SU-DHL-6 (cell line): Measurements from ENCODE around the gene SDK1.

Experiments used
- H2AFZ ChIP-seq: fragments of 200-600 bp; sonication (generic); 2 replicates; pipeline ENCODE4 v1.6.1; 2014; ENCODE audit warnings: low read depth, mild to moderate bottlenecking, moderate library complexity, mixed read lengths, antibody characterized with exemption, low read length; ENCODE audit not compliant: severe bottlenecking
- H3F3A ChIP-seq: fragments of 200-600 bp; shearing (Covaris generic); 2 replicates; pipeline ENCODE4 v1.6.0; 2016; ENCODE audit warnings: antibody characterized with exemption, mild to moderate bottlenecking; ENCODE audit not compliant: insufficient read depth
- H3K27ac ChIP-seq: fragments of 200-600 bp; sonication (generic); 2 replicates; pipeline ENCODE4 v1.5.1; 2016; ENCODE audit warnings: low read depth, mild to moderate bottlenecking, low read length, moderate library complexity, mixed read lengths
- H3K27me3 ChIP-seq: fragments of 200-600 bp; sonication (generic), shearing (Covaris generic); 2 replicates; pipeline ENCODE4 v1.6.0; 2014; ENCODE audit warnings: mild to moderate bottlenecking, low read length
- H3K36me3 ChIP-seq: fragments of 200-600 bp; sonication (generic); 2 replicates; pipeline ENCODE4 v1.6.1; 2014; ENCODE audit warnings: mild to moderate bottlenecking, low read length, mixed read lengths
- H3K4me2 ChIP-seq: fragments of 300-600, 200-600 bp; shearing (Covaris generic), sonication (generic); 2 replicates; pipeline ENCODE4 v1.6.0; 2014; ENCODE audit warnings: low read length, low read depth, mild to moderate bottlenecking; ENCODE audit not compliant: poor library complexity, severe bottlenecking
- H3K4me3 ChIP-seq: fragments of 200-600 bp; sonication (generic); 2 replicates; pipeline ENCODE4 v1.5.1; 2014; ENCODE audit warnings: antibody characterized with exemption, low read length, mild to moderate bottlenecking, mixed read lengths; ENCODE audit not compliant: insufficient read depth, poor library complexity, severe bottlenecking
- H3K79me2 ChIP-seq: fragments of 200-600 bp; sonication (generic); 2 replicates; pipeline ENCODE4 v1.6.1; 2014; ENCODE audit warnings: mild to moderate bottlenecking, low read length, moderate library complexity; ENCODE audit not compliant: insufficient read depth
- H3K9ac ChIP-seq: fragments of 200-600 bp; sonication (generic); 2 replicates; pipeline ENCODE4 v1.7.0; 2014; ENCODE audit warnings: mild to moderate bottlenecking, low read length
- H3K9me2 ChIP-seq: fragments of 200-600 bp; sonication (generic); replicated peaks from 2 replicates; pipeline ENCODE4 v1.6.1; 2014; ENCODE audit warnings: low read length; ENCODE audit not compliant: insufficient read depth
- H3K9me3 ChIP-seq: fragments of 200-600 bp; sonication (generic); 2 replicates; pipeline ENCODE4 v1.6.1; 2014; ENCODE audit warnings: low read length, mixed read lengths; ENCODE audit not compliant: insufficient read depth
- H4K20me1 ChIP-seq: fragments of 200-600 bp; sonication (generic); 2 replicates; pipeline ENCODE4 v1.6.1; 2014; ENCODE audit warnings: low read depth, mild to moderate bottlenecking, antibody characterized with exemption, low read length, moderate library complexity, mixed read lengths
- CTCF ChIP-seq: fragments of 200-600 bp; sonication (generic); IDR thresholded peaks from one replicate; pipeline ENCODE4 v1.5.1; 2017; ENCODE audit warnings: antibody characterized with exemption, mild to moderate bottlenecking, low read length, moderate library complexity; ENCODE audit not compliant: insufficient read depth, poor library complexity, severe bottlenecking
- EZH2phosphoT487 ChIP-seq: fragments of 200-600 bp; sonication (generic), shearing (Covaris generic); conservative IDR thresholded peaks from 2 replicates; pipeline ENCODE4 v1.6.1; 2018; ENCODE audit warnings: mild to moderate bottlenecking, antibody characterized with exemption, low read length, moderate library complexity, mixed read lengths

SDK1 gene

GRCh38 chr7:3336042-3336665 is 35.1 kb downstream of the SDK1 start:
- Histone ChIP-seq H2AFZ (no peak overlapping the region), H4K20me1 (no peaks in the 10 kb centered on the region), H3K9me2 (no peaks in the 10 kb centered on the region), H3F3A (no peaks in the 10 kb centered on the region), H3K27ac (no peak overlapping the region), H3K36me3 (no peaks in the 10 kb centered on the region), H3K9ac (no peak overlapping the region), H3K27me3 (no peaks in the 10 kb centered on the region), H3K4me2 (no peak overlapping the region), H3K4me3 (no peak overlapping the region), H3K79me2 (no peaks in the 10 kb centered on the region), H3K9me3 (no peaks in the 10 kb centered on the region)
- TF ChIP-seq CTCF, result no peak
- no peak for TF ChIP-seq EZH2phosphoT487

GRCh38 chr7:3338161-3338560 is 37.1 kb downstream of the SDK1 start:
- Histone ChIP-seq H3K9me2 (no peaks in the 10 kb centered on the region), H2AFZ (no peak overlapping the region), H4K20me1 (no peaks in the 10 kb centered on the region), H3F3A (no peaks in the 10 kb centered on the region), H3K79me2 (no peaks in the 10 kb centered on the region), H3K9me3 (no peaks in the 10 kb centered on the region), H3K4me3 (no peak overlapping the region), H3K9ac (no peak overlapping the region), H3K27me3 (no peaks in the 10 kb centered on the region), H3K4me2 (no peak overlapping the region), H3K27ac (no peak overlapping the region), H3K36me3 (no peaks in the 10 kb centered on the region)
- TF ChIP-seq CTCF (no peak), EZH2phosphoT487 (no peak)

- TF ChIP-seq CTCF (no peak), EZH2phosphoT487 (no peak)
- Histone ChIP-seq H4K20me1 (no peaks in the 10 kb centered on the region), H3K79me2 (no peaks in the 10 kb centered on the region), H3K27me3 (no peaks in the 10 kb centered on the region), H2AFZ (no peak overlapping the region), H3K9me3 (no peaks in the 10 kb centered on the region), H3K4me2 (no peak overlapping the region), H3K36me3 (no peaks in the 10 kb centered on the region), H3K4me3 (no peak overlapping the region), H3F3A (no peaks in the 10 kb centered on the region), H3K9me2 (no peaks in the 10 kb centered on the region), H3K9ac (no peak overlapping the region), H3K27ac (no peak overlapping the region)
Measured at GRCh38 chr7:3345699-3346481, 44.8 kb downstream of the SDK1 start.
